Keratinocyte (primary cell): ENCODE results near the gene DENND4A. TPM values are rescaled to one million over a fixed set of nuclear protein-coding genes. Genes with fewer than 3 reads are reported as not detected.

ENCODE experiments used
- DNase-seq: peaks from one replicate; pipeline ENCODE4 v3.0.0-alpha.2; 2011; ENCODE audit warnings: low read depth, missing footprints, low spot score
- FAIRE-seq: peaks from 2 replicates; lab custom pipeline; 2011; peaks lifted over from hg19 to GRCh38; lab: Jason Lieb, UNC
- H2AFZ ChIP-seq: 2 replicates; pipeline ENCODE4 v1.6.0; 2012; ENCODE audit warnings: low read length, control low read depth, inconsistent platforms; ENCODE audit not compliant: control insufficient read depth
- H3K27ac ChIP-seq: 2 replicates; pipeline ENCODE4 v1.5.1; 2011; ENCODE audit warnings: low read length; ENCODE audit not compliant: control insufficient read depth, insufficient read depth
- H3K27me3 ChIP-seq: 3 replicates; pipeline ENCODE4 v1.6.0; 2011; ENCODE audit warnings: low read length; ENCODE audit not compliant: control insufficient read depth, insufficient read depth; ENCODE audit errors: extremely low read depth
- H3K36me3 ChIP-seq, 2 experiments: 2 replicates in 1 of 2; 3 replicates in 1 of 2; pipeline ENCODE4 v1.5.1; 2011; ENCODE audit warnings: low read length in 2 of 2, mild to moderate bottlenecking in 1 of 2; ENCODE audit not compliant: control insufficient read depth in 2 of 2, insufficient read depth in 2 of 2; ENCODE audit errors: extremely low read depth in 1 of 2
- H3K4me1 ChIP-seq: 3 replicates; pipeline ENCODE4 v1.5.1; 2011; ENCODE audit warnings: low read length; ENCODE audit not compliant: control insufficient read depth, insufficient read depth; ENCODE audit errors: extremely low read depth
- H3K4me2 ChIP-seq: 3 replicates; pipeline ENCODE4 v1.6.0; 2011; ENCODE audit warnings: low read depth, low read length; ENCODE audit not compliant: control insufficient read depth, insufficient read depth; ENCODE audit errors: extremely low read depth
- H3K4me3 ChIP-seq, 3 experiments: fragments of 200-600 bp in 1 of 3; sonication (generic) in 1 of 3; 2 replicates in 2 of 3; 3 replicates in 1 of 3; pipeline ENCODE4 v1.5.1; 2011 to 2016; ENCODE audit warnings: low read length in 3 of 3, mild to moderate bottlenecking in 3 of 3, control low read depth in 2 of 3, inconsistent platforms in 1 of 3, low read depth in 1 of 3, mixed read lengths in 1 of 3, mixed run types in 1 of 3, moderate library complexity in 1 of 3; ENCODE audit not compliant: control insufficient read depth in 2 of 3, insufficient read depth in 2 of 3; ENCODE audit errors: extremely low read depth in 1 of 3
- H3K79me2 ChIP-seq: 2 replicates; pipeline ENCODE4 v1.6.0; 2012; ENCODE audit warnings: low read length; ENCODE audit not compliant: control insufficient read depth, insufficient read depth
- H3K9ac ChIP-seq: 3 replicates; pipeline ENCODE4 v1.6.0; 2011; ENCODE audit warnings: low read length; ENCODE audit not compliant: control insufficient read depth, insufficient read depth; ENCODE audit errors: extremely low read depth
- H3K9me1 ChIP-seq: 3 replicates; pipeline ENCODE4 v1.6.0; 2011; ENCODE audit warnings: low read length; ENCODE audit not compliant: control insufficient read depth, insufficient read depth; ENCODE audit errors: extremely low read depth
- H3K9me3 ChIP-seq: 2 replicates; pipeline ENCODE4 v1.5.1; 2012; ENCODE audit warnings: low read depth, low read length; ENCODE audit not compliant: control insufficient read depth
- H4K20me1 ChIP-seq: 3 replicates; pipeline ENCODE4 v1.6.0; 2011; ENCODE audit warnings: low read length; ENCODE audit not compliant: control insufficient read depth, insufficient read depth; ENCODE audit errors: extremely low read depth
- EZH2 ChIP-seq: IDR thresholded peaks from one replicate; pipeline ENCODE4 v1.6.1; 2012; ENCODE audit warnings: inconsistent platforms, mild to moderate bottlenecking, low read length, moderate library complexity
- dilution Hi-C: fragments of 300-500 bp; cut with MboI; formaldehyde crosslinking; loops from one replicate; pipeline ENCODE4 v1.7.0; 2020; ENCODE audit warnings: low sequenced_read_pairs; ENCODE audit not compliant: extremely low pct_ligation_motif_present
- polyA plus RNA-seq, 5 experiments: library from polyadenylated mRNA; depleted of rRNA in 3 of 5; stranded (reverse) in 3 of 5; stranded (forward) in 1 of 5; unstranded in 1 of 5; fragments of >200 nt; gene quantifications; 1 replicate in 1 of 5; 2 replicates in 3 of 5; 3 replicates in 1 of 5; pipeline versions ENCODE4 v1.2.1 to v1.2.3, GENCODE V29; 2011 to 2012; ENCODE audit warnings: missing spikeins in 2 of 5, low read depth in 1 of 5, low replicate concordance in 1 of 5
- TF ChIP-seq, protein P1 (sequence below), 3 experiments: IDR thresholded peaks in 1 of 3; conservative IDR thresholded peaks in 1 of 3; optimal IDR thresholded peaks in 1 of 3; 2 replicates in 2 of 3; 3 replicates in 1 of 3; pipeline versions ENCODE3 to v1.5.1; 2011; ENCODE audit warnings: low read length in 3 of 3, mild to moderate bottlenecking in 3 of 3, moderate library complexity in 2 of 3, control low read depth in 1 of 3, inconsistent platforms in 1 of 3; ENCODE audit not compliant: insufficient read depth in 2 of 3; ENCODE audit errors: extremely low read depth in 1 of 3

DENND4A gene
- polyA plus RNA-seq, 1 donor (not counting 4 experiments of a cell fraction or from before 2014, with no cell fraction given), result 10.0 TPM

DNA sequence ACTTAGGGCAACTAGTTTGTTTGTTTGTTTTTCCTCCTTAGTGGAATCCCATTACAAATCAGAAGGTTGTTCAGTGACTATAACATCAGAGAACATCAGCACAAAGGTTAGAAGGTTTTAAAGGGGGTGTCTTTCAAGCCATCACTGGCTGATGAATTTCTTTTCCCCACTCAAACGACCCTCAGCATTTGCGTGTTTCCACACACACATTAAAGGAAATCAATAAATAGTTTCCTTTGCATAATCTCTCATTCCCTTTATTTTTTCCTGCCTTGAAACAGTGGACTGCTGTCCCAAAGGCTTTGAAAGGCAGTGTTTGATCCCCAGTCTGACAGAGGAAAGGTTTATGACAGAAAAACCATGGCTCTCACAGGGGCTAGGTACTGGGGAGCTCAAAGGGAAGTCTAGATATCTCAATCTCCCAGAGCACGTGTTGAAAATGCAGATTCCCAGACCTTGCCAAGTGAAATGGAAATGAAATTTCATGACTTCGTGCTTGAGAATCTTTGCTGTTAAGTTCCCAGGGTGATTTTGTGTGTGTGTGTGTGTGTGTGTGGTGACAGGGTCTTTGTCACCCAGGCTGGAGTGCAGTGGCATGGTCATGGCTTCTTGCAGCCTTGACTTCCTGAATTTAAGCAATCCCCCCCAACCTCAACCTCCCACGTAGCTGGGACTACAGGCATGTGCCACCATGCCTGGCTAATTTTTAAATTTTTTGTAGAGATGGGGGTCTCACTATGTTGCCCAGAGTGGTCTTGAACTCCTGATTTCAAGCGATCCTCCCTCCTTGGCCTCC lies 178.9 kb downstream of the DENND4A start:
- no peaks in the 10 kb centered on the region for H4K20me1 ChIP-seq
- H3K4me2 ChIP-seq, result no peak overlapping the region
- no peak overlapping the region for H3K9ac ChIP-seq
- FAIRE-seq, result no peak
- H3K27ac ChIP-seq, result no peak overlapping the region
- H3K9me1 ChIP-seq, result no peaks in the 10 kb centered on the region
- peaks cover 19% of the 10 kb centered on the region for H3K4me1 ChIP-seq
- TF ChIP-seq, protein P1, sequence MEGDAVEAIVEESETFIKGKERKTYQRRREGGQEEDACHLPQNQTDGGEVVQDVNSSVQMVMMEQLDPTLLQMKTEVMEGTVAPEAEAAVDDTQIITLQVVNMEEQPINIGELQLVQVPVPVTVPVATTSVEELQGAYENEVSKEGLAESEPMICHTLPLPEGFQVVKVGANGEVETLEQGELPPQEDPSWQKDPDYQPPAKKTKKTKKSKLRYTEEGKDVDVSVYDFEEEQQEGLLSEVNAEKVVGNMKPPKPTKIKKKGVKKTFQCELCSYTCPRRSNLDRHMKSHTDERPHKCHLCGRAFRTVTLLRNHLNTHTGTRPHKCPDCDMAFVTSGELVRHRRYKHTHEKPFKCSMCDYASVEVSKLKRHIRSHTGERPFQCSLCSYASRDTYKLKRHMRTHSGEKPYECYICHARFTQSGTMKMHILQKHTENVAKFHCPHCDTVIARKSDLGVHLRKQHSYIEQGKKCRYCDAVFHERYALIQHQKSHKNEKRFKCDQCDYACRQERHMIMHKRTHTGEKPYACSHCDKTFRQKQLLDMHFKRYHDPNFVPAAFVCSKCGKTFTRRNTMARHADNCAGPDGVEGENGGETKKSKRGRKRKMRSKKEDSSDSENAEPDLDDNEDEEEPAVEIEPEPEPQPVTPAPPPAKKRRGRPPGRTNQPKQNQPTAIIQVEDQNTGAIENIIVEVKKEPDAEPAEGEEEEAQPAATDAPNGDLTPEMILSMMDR (optimal IDR thresholded peaks at IDR 0.05 in 1 of 3, IDR thresholded peaks at IDR 0.05 in 1 of 3, conservative IDR thresholded peaks at IDR 0.05 in 1 of 3; ENCODE audit: extremely low read depth in 1 of 3, insufficient read depth in 2 of 3, low read length in 3 of 3), result no peak
- no peak for TF ChIP-seq EZH2
- no peak overlapping the region for H3K4me3 ChIP-seq
- peaks cover 21% of the 10 kb centered on the region for H3K79me2 ChIP-seq
- dilution Hi-C loops, result no loop called here
- no peaks in the 10 kb centered on the region for H3K36me3 ChIP-seq
- no peak for DNase-seq
- H3K27me3 ChIP-seq, result no peaks in the 10 kb centered on the region
- no peak overlapping the region for H2AFZ ChIP-seq
- H3K9me3 ChIP-seq, result no peaks in the 10 kb centered on the region

DNA sequence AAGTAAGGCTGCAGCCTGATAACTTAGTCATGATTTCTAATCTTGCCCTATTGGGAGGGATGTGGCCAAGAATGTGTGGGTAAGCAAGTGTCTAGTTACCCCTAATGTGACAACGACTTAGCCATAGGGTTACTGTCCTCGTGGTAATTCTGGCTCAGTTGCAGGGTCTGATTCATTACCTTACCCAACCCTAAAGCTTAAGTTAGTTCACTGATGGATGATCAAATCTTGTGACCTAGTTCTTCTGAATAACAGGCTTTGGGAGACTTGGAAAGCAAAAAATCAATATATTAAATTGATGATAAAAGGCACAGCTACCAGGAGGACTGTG lies 179.5 kb downstream of the DENND4A start:
- Histone ChIP-seq H3K4me2 (peak overlapping the region; percentile 67), H3K4me3 (no peak overlapping the region), H4K20me1 (no peaks in the 10 kb centered on the region), H3K79me2 (peaks cover 22% of the 10 kb centered on the region), H3K27ac (no peak overlapping the region), H3K9me1 (no peaks in the 10 kb centered on the region), H3K27me3 (no peaks in the 10 kb centered on the region), H3K9me3 (no peaks in the 10 kb centered on the region), H2AFZ (no peak overlapping the region), H3K9ac (no peak overlapping the region), H3K4me1 (peaks cover 19% of the 10 kb centered on the region), H3K36me3 (no peaks in the 10 kb centered on the region)
- DNase-seq (no peak), FAIRE-seq (no peak)
- dilution Hi-C loops, result no loop called here
- TF ChIP-seq, protein P1 (optimal IDR thresholded peaks at IDR 0.05 in 1 of 3, IDR thresholded peaks at IDR 0.05 in 1 of 3, conservative IDR thresholded peaks at IDR 0.05 in 1 of 3; ENCODE audit: extremely low read depth in 1 of 3, insufficient read depth in 2 of 3, low read length in 3 of 3), result no peak
- TF ChIP-seq EZH2, result no peak
